HCT116 (cell line): ENCODE measurements around the gene SLC22A23. TPM values are rescaled to one million over a fixed set of nuclear protein-coding genes. Genes with fewer than 3 reads are reported as not detected.

ENCODE experiments used
- ATAC-seq: fragments of 200-7000 bp; cut with Tn5 transposase; 2 replicates; pipeline ENCODE4 v1.9.1; 2020; ENCODE audit warnings: mild to moderate bottlenecking, moderate library complexity
- BruUV-seq: library from RNA; stranded (reverse); fragments of 400-500 nt; replicated peaks from 2 replicates; lab custom pipeline; 2021; lab: Mats Ljungman, UMichigan
- CTCF ChIA-PET: fragments of 300-600 bp; sonication (Branson Sonifier 250); formaldehyde crosslinking; loops from one replicate; lab custom pipeline; 2021; ENCODE audit warnings: antibody characterized with exemption; lab: Charles Lee
- POLR2A ChIA-PET: fragments of 300-600, 350-600 bp; sonication (Branson Sonifier 250); formaldehyde crosslinking; loops from one replicate; lab custom pipeline; 2021; ENCODE audit warnings: antibody characterized with exemption; lab: Charles Lee
- RAD21 ChIA-PET, 2 experiments: fragments of 300-600 bp; sonication (Branson Sonifier 250); formaldehyde crosslinking; loops; one replicate each; lab custom pipeline; 2023; ENCODE audit warnings: low total read pairs in 2 of 2; ENCODE audit not compliant: uncharacterized antibody in 2 of 2, unreplicated experiment in 2 of 2, low non-redundant PET in 1 of 2; lab: Charles Lee
- DNase-seq: peaks from one replicate; pipeline ENCODE4 v3.0.0-alpha.2; 2010; ENCODE audit warnings: low read depth, low spot score
- H2AFZ ChIP-seq: fragments of 200-600 bp; shearing (Covaris generic), sonication (generic); 2 replicates; pipeline ENCODE4 v1.6.1; 2017; ENCODE audit warnings: low read depth, mixed run types, mixed read lengths, antibody characterized with exemption, low read length; ENCODE audit not compliant: poor library complexity, severe bottlenecking
- H3K27ac ChIP-seq: 2 replicates; pipeline ENCODE4 v1.5.1; 2012; ENCODE audit warnings: low read depth, low read length
- H3K27me3 ChIP-seq: fragments of 200-600 bp; sonication (generic); 2 replicates; pipeline ENCODE4 v1.6.1; 2016; ENCODE audit warnings: mixed run types, low read length, mixed read lengths; ENCODE audit not compliant: insufficient read depth
- H3K36me3 ChIP-seq, 2 experiments: fragments of 200-500 bp in 1 of 2; fragments of 200-600 bp in 1 of 2; sonication (Bioruptor generic) in 1 of 2; sonication (generic) in 1 of 2; 2 replicates each; pipeline versions ENCODE4 v1.5.1 to v1.6.1; 2014 to 2016; ENCODE audit warnings: low read length in 2 of 2, inconsistent platforms in 1 of 2, mixed read lengths in 1 of 2, mixed run types in 1 of 2; ENCODE audit not compliant: insufficient read depth in 2 of 2, control insufficient read depth in 1 of 2
- H3K4me1 ChIP-seq, 2 experiments: fragments of 200-600 bp in 1 of 2; sonication (generic) in 1 of 2; 2 replicates each; pipeline versions ENCODE4 v1.5.1 to v1.6.1; 2012 to 2017; ENCODE audit warnings: low read length in 2 of 2, inconsistent platforms in 1 of 2, mild to moderate bottlenecking in 1 of 2, mixed read lengths in 1 of 2, mixed run types in 1 of 2, moderate library complexity in 1 of 2; ENCODE audit not compliant: insufficient read depth in 2 of 2, control insufficient read depth in 1 of 2
- H3K4me2 ChIP-seq: fragments of 200-600 bp; sonication (generic); 2 replicates; pipeline ENCODE4 v1.6.1; 2017; ENCODE audit warnings: mixed run types, low read length, mixed read lengths
- H3K4me3 ChIP-seq, 2 experiments: fragments of 200-600 bp in 1 of 2; sonication (generic) in 1 of 2; replicated peaks in 1 of 2; 2 replicates each; pipeline ENCODE4 v1.5.1; 2011 to 2016; ENCODE audit warnings: low read length in 2 of 2, control low read depth in 1 of 2, low read depth in 1 of 2, mild to moderate bottlenecking in 1 of 2, mixed read lengths in 1 of 2, mixed run types in 1 of 2
- H3K79me2 ChIP-seq: fragments of 200-600 bp; sonication (generic); 2 replicates; pipeline ENCODE4 v1.6.1; 2017; ENCODE audit warnings: mild to moderate bottlenecking, mixed run types, low read length, moderate library complexity, mixed read lengths; ENCODE audit not compliant: insufficient read depth
- H3K9ac ChIP-seq: fragments of 200-600 bp; sonication (generic); 2 replicates; pipeline ENCODE4 v1.6.1; 2016; ENCODE audit warnings: low read length, mixed read lengths
- H3K9me2 ChIP-seq: fragments of 200-600 bp; sonication (generic), shearing (Covaris generic); 2 replicates; pipeline ENCODE4 v1.6.1; 2017; ENCODE audit warnings: mixed run types, mild to moderate bottlenecking, moderate library complexity; ENCODE audit not compliant: insufficient read depth
- H3K9me3 ChIP-seq, 2 experiments: fragments of 200-500 bp in 1 of 2; fragments of 200-600 bp in 1 of 2; sonication (Bioruptor generic) in 1 of 2; sonication (generic) in 1 of 2; 2 replicates each; pipeline ENCODE4 v1.6.1; 2014 to 2017; ENCODE audit warnings: low read length in 2 of 2, mixed read lengths in 2 of 2, inconsistent platforms in 1 of 2, low read depth in 1 of 2, mild to moderate bottlenecking in 1 of 2, mixed run types in 1 of 2, moderate library complexity in 1 of 2; ENCODE audit not compliant: control insufficient read depth in 1 of 2, insufficient read depth in 1 of 2
- H4K20me1 ChIP-seq: fragments of 200-600 bp; sonication (generic), shearing (Covaris generic); 2 replicates; pipeline ENCODE4 v1.6.1; 2017; ENCODE audit warnings: mixed run types, mild to moderate bottlenecking, moderate library complexity; ENCODE audit not compliant: insufficient read depth
- ATF3 ChIP-seq: IDR thresholded peaks from 2 replicates; pipeline ENCODE4 v1.6.1; 2012
- CEBPB ChIP-seq: IDR thresholded peaks from 2 replicates; pipeline ENCODE4 v1.6.1; 2012; ENCODE audit warnings: low read depth
- EGR1 ChIP-seq: IDR thresholded peaks from 2 replicates; pipeline ENCODE4 v1.6.1; 2012; ENCODE audit warnings: low read depth
- ELF1 ChIP-seq: IDR thresholded peaks from 2 replicates; pipeline ENCODE4 v1.6.1; 2012; ENCODE audit warnings: low read depth, borderline replicate concordance
- EZH2 ChIP-seq: fragments of 200-600 bp; sonication (generic); IDR thresholded peaks from 2 replicates; pipeline ENCODE4 v1.6.1; 2017; ENCODE audit warnings: antibody characterized with exemption, mixed run types
- EZH2phosphoT487 ChIP-seq: fragments of 200-600 bp; IDR thresholded peaks from 2 replicates; pipeline ENCODE4 v1.6.1; 2018; ENCODE audit warnings: antibody characterized with exemption, borderline replicate concordance
- FOSL1 ChIP-seq: IDR thresholded peaks from 2 replicates; pipeline ENCODE4 v1.6.1; 2012; ENCODE audit warnings: low read depth
- MAX ChIP-seq: IDR thresholded peaks from 2 replicates; pipeline ENCODE4 v1.6.1; 2012
- POLR2A ChIP-seq: IDR thresholded peaks from 2 replicates; pipeline ENCODE4 v1.7.0; 2011; ENCODE audit warnings: borderline replicate concordance; ENCODE audit not compliant: insufficient read depth, insufficient read length; ENCODE audit errors: extremely low read depth
- REST ChIP-seq: IDR thresholded peaks from 2 replicates; pipeline ENCODE4 v1.6.1; 2012; ENCODE audit warnings: low read depth
- SIN3A ChIP-seq: IDR thresholded peaks from 2 replicates; pipeline ENCODE4 v1.6.1; 2012; ENCODE audit warnings: low read depth
- YY1 ChIP-seq: IDR thresholded peaks from 2 replicates; pipeline ENCODE4 v1.6.1; 2011; ENCODE audit warnings: low read length, low read depth, moderate library complexity, mild to moderate bottlenecking; ENCODE audit not compliant: insufficient replicate concordance; ENCODE audit errors: extremely low read depth
- ZBTB33 ChIP-seq: IDR thresholded peaks from 2 replicates; pipeline ENCODE4 v1.6.1; 2011; ENCODE audit warnings: mild to moderate bottlenecking, low read length, moderate library complexity; ENCODE audit not compliant: insufficient replicate concordance; ENCODE audit errors: extremely low read depth
- ZNF274 ChIP-seq: fragments of 200-500 bp; sonication (Bioruptor generic); IDR thresholded peaks from 2 replicates; pipeline ENCODE4 v1.6.1; 2014; ENCODE audit warnings: mild to moderate bottlenecking, low read depth, low read length, inconsistent platforms
- intact Hi-C: fragments of 100-400 bp; cut with micrococcal nuclease; formaldehyde crosslinking; loops from 2 replicates; pipeline ENCODE4 v1.10.0; 2022
- total RNA-seq: library from RNA; stranded (reverse); gene quantifications from one replicate; pipeline ENCODE4 v1.2.1, GENCODE V29; 2021; ENCODE audit not compliant: unreplicated experiment

The SLC22A23 gene
- total RNA-seq, 1 experiment from 2014 or later = 11.5 TPM

GRCh38 chr6:3336066-3336786 is 120.6 kb downstream of the SLC22A23 start:
- Histone ChIP-seq H3K9me3 (no peaks in the 10 kb centered on the region), H3K27me3 (no peaks in the 10 kb centered on the region), H3K9ac (no peak overlapping the region), H4K20me1 (no peaks in the 10 kb centered on the region), H3K36me3 (no peaks in the 10 kb centered on the region), H2AFZ (no peak overlapping the region), H3K4me1 (peaks cover 19 to 29% of the 10 kb centered on the region in 2 experiments), H3K9me2 (no peaks in the 10 kb centered on the region), H3K27ac (no peak overlapping the region), H3K4me2 (no peak overlapping the region), H3K79me2 (no peaks in the 10 kb centered on the region), H3K4me3 (no peak overlapping the region)
- ATAC-seq = no peak
- ChIA-PET POLR2A (no interaction called here), CTCF (no interaction called here), RAD21 (no interaction called here)
- intact Hi-C loops = no loop called here
- TF ChIP-seq ZBTB33 = no peak
- TF ChIP-seq ATF3 = no peak
- TF ChIP-seq SIN3A = no peak
- TF ChIP-seq ELF1 = no peak
- TF ChIP-seq MAX = no peak
- no peak for TF ChIP-seq YY1
- TF ChIP-seq REST = no peak
- TF ChIP-seq FOSL1 = no peak
- TF ChIP-seq POLR2A = no peak
- TF ChIP-seq EZH2phosphoT487 = no peak
- no peak for TF ChIP-seq ZNF274
- no peak for TF ChIP-seq EGR1
- TF ChIP-seq EZH2 = no peak
- no peak for TF ChIP-seq CEBPB
- BruUV-seq = no TSS peak
- no peak for DNase-seq
